HG03439 (cell line): Measurements from ENCODE around the gene ROBO2.
A peak's percentile ranks its signal among the peaks of the same experiment; 100 is the strongest.

ENCODE experiments used
- ATAC-seq: cut with Tn5 transposase; IDR thresholded peaks from one replicate; pipeline ENCODE4 v1.9.1; 2021; ENCODE audit warnings: mild to moderate bottlenecking, moderate library complexity; ENCODE audit not compliant: unreplicated experiment

Gene ROBO2

DNA sequence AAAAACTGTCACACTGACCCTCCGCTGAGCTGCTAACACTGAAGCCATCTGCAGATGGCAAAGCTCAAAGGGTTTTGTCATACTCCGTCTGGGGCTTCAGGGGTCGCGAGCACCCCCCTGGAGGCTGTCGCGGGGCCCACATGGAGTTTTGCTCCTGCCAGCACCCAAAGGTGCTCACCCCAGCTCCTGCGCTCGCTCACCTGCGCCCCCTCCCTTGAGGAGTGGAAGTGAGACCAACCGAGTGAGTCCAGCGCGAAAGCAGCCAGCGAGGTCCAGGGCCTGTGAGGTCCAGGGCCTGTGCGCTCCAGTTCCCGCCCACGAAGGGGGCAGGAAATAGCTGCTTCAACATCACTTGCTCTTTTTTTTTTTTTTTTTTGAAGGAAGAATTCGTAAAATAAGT, 208.5 kb downstream of the ROBO2 start:
- ATAC-seq: no peak

DNA sequence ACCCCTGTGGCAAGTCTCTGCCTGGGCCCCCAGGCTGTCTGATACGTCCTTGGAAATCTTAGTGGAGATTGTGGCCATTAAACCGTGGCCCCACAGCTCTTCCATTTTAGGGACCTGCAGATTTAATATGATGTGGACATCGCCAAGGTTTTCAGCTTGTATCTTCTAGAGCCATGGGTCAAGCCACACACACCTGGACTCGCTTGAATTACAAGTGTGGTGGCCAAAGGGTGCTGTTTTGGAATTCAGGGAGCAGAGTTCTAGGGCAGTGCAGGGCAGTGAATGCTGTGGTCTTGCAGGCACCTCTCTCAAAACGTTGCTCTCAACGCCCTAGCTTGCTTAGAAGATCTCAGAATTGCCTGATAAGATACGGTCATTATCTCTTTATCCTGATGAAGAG, 211.2 kb downstream of the ROBO2 start:
- ATAC-seq: no peak

GRCh38 chr3:77254967-77255831, 215.3 kb downstream of the ROBO2 start:
- peak; percentile 63 for ATAC-seq

DNA sequence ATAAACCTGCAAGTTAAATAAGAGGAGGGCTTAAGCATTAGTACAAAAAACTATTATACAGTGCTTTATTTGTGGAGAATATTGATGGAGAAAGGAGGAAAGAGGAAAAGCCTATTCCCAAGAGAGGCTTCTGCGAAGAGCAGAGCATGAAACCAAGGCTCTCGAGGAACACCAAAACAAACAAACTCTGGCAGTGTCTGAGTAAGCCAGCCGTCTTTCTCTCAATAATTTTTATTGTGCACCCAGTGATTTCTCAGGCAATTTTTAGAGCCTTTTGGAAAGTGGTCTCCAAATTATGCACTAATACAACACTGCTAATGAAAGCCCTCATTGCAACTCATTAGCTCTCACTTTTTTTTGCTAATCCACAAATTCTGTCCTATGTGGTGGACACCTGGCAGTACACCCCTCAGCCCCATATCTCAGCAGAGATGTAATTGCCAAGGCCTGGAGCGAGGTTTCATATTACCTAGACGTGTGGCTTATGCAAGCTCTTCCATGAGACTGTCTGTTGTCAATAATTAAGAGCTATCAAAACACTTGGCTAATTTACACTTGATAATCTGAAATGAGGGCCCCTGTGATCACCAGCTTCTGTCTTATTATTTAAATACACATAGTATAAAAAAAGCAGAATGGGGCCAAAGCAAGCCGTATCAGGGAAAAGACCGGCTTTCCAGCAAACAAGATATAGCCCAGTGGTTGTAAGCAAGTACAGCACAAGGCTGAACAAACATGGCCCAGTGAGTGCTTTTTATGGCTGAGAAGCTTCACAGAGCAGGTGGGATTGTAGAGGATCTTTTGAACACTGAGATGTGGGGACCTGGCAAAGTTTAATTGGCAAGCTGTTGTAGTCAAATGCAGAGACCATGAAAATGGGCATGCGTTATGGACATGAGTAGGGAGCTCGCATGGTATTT, 216.9 kb downstream of the ROBO2 start:
- ATAC-seq: no peak

GRCh38 chr3:77259694-77260093, 219.8 kb downstream of the ROBO2 start:
- ATAC-seq: no peak

GRCh38 chr3:77262361-77262760, 222.5 kb downstream of the ROBO2 start:
- no peak for ATAC-seq

DNA sequence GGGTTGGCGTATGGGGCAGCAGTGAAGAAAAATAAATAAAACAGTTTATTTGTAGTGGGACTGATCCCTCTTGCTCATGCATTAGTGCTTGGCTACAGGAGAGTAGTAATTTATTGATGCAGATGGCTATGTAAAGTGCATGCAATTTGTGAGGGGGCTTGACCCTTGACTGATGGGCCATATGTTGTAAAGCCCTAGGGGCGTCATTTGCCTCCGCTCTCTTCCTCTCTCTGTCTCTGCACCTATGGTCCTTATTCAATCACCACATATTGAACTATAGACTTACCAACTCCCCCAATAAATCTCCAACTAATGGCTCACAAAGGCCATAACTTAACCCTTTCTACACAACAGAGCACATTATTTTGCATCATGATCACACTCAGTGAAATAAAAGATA, 227.7 kb downstream of the ROBO2 start:
- no peak for ATAC-seq

DNA sequence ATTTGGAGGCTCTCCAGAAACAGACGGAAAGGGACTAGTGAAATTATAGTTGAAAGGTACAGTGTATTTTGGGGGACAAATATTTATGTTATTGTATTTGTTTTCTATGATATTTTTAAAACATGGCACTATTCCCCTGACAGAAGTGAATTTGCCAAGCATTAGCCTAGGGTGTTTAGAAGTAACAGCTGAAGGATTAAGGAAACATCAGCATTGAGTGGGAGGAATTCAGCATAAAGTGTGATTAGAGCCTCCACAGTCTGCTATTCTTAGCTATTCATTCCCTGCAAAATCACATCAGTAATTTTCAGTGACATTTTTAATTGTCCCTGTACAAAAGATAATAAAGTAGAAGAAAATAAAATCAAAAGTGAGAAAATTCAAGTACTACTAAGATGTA, 231.4 kb downstream of the ROBO2 start:
- no peak for ATAC-seq

GRCh38 chr3:77271711-77272110, 231.8 kb downstream of the ROBO2 start:
- ATAC-seq: no peak

DNA sequence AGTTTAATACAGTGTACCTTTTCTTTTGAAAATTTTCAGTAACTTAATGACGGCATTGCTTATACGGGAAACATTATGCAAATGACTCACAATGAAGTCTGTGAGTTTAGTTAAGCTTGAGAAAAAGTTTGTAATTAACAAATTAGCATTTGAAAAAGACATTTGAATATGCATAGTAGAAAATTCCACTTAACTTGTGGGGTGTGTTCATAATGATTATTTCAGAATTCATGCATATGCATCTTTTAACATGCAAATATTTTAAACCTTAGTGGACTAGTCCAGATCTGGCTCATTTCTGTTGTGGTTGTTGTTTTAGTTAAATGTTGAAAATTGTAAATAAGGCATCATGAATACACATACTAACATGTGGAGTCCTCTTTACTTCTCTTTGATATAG, 239.4 kb downstream of the ROBO2 start:
- ATAC-seq: no peak

- no peak for ATAC-seq
These were observed 241.8 kb downstream of the ROBO2 start for GRCh38 chr3:77281721-77282120.

- no peak for ATAC-seq
These were observed 243.2 kb downstream of the ROBO2 start for GRCh38 chr3:77283108-77283507.

GRCh38 chr3:77288348-77288747, 248.4 kb downstream of the ROBO2 start:
- no peak for ATAC-seq

DNA sequence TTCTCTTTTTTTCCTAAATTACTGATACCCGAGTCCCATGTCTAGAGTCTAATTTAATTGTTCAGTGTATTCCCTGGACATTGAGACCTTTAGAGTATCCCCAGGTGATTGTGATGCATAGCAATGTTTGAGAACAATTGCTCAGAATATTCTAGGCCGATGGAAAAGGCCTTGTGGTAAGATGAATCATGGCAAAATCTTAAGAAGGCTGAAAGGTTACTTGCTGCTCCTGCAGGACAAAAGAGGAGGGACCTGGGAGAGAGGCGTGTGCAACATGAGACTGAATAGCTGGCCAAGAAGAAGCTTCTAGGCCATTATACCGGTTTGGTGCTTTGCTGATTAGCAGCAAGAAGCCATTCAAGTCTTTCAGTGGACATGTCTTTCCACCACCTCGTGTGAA, 256.6 kb downstream of the ROBO2 start:
- no peak for ATAC-seq

DNA sequence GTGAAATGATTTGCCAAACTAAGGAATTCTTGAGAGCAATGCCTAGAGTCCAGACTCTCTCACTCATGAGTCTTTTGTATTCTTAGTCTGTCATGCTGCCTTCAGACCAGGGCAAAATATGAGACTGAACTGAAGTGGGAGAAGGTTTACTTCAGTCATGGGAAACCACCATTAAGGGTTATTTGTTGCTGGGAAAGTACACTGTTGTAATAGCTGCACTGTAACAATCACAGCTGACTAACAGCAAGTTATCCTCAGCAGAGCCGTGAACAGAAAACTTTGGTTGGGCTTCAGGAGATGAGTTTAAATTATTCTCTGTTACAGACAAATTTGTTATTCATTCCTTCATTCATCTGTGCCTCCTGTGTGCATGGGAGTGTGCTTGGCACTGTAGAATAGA, 258.5 kb downstream of the ROBO2 start:
- ATAC-seq: no peak

DNA sequence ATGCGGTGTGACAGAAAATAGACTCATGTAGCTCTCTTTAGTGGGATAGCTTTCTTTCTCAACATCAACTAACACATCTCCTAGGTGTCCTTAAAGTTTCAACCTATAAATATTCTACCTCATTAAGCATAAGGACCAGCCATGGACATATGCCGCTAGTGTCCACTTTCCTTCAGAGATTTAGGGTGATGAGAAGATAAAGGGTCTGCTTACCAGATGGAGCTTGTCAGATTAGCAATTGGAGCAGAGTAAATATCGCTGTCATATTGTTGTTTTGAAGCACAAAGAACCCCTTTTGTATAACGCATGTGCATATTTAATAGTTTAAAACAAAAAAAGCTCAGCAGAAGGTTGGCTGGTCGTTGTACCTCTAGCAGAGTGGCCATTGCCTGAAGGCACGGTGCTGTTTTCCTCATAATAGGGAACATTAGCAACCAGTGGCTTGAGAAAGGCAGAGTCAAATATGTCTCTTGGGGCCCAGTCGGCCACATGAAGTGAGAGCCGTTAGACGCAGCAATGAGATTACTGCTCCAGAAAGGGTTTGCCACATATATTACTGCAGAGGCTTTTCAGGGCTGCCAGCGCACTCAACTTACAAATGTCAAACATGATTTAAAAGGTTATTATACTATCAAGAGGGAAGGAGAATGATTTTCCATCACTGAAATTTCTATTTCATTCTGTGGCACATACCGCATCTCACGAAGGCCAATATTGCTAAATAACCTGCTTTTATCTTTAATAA, 264.2 kb downstream of the ROBO2 start:
- ATAC-seq: no peak

GRCh38 chr3:77304700-77305021, 264.8 kb downstream of the ROBO2 start:
- no peak for ATAC-seq

GRCh38 chr3:77309460-77309859, 269.6 kb downstream of the ROBO2 start:
- ATAC-seq: no peak

- no peak for ATAC-seq
These were observed 273.9 kb downstream of the ROBO2 start for GRCh38 chr3:77313843-77314242.

- no peak for ATAC-seq
These were observed 279.8 kb downstream of the ROBO2 start for GRCh38 chr3:77319711-77320110.

DNA sequence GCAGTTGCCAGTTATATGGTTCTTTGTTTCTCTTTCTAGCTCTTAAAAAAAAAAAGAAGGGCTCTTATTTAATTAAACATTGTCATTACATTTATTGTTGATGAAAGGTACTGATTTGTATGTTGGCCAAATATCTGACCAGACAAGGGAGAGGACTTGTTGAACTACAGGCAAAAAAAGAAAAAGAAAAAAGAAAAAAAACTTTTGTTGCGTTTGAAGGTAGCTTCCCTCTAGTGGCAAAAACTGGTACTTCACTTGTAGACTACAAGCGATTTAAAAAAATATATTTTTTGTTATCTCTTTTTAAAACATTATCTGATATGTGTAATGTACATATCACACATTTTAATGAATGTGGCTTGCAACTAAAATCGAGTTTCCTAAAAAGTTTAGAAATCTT, 280.6 kb downstream of the ROBO2 start:
- ATAC-seq: no peak
